Hematopoietic multipotent progenitor cell treated with erythropoietin and hydrocortisone succinate and interleukin-3 and kit ligand, for 17 days (in vitro differentiated cells): Measurements from ENCODE around the gene BMP8A.
"Not testable (repeated sequence)": the region's sequence is repeated elsewhere in the genome, so short reads cannot be mapped to it uniquely, and the experiment has no call there.

Experiments
- DNase-seq: peaks from one replicate; pipeline ENCODE4 v3.0.0-alpha.2; 2015; ENCODE audit warnings: low spot score

BMP8A gene

GRCh38 chr1:39483276-39483675 is 8.2 kb upstream of the BMP8A start:
- DNase-seq, result no peak

- DNase-seq, result no peak
Measured at GRCh38 chr1:39484564-39484963, 6.9 kb upstream of the BMP8A start.

- no peak for DNase-seq
Measured at GRCh38 chr1:39485046-39485803, 6.2 kb upstream of the BMP8A start.

- DNase-seq, result no peak
Measured at GRCh38 chr1:39488012-39488545, 3.4 kb upstream of the BMP8A start.

GRCh38 chr1:39488793-39489566 is 2.5 kb upstream of the BMP8A start:
- DNase-seq, result no peak

- DNase-seq, result no peak
Measured at GRCh38 chr1:39489567-39490239, 1.7 kb upstream of the BMP8A start.

- no peak for DNase-seq
Measured at GRCh38 chr1:39490596-39491145, 765 bp upstream of the BMP8A start.

GRCh38 chr1:39492118-39493042 is 944 bp downstream of the BMP8A start:
- not testable (repeated sequence) for DNase-seq

GRCh38 chr1:39493043-39493810 is 1.8 kb downstream of the BMP8A start:
- DNase-seq, result not testable (repeated sequence)

GRCh38 chr1:39494671-39495410 is 3.4 kb downstream of the BMP8A start:
- DNase-seq, result no peak

GRCh38 chr1:39496520-39496919 is 5.1 kb downstream of the BMP8A start:
- not testable (repeated sequence) for DNase-seq

- DNase-seq, result no peak
Measured at GRCh38 chr1:39497585-39497984, 6.1 kb downstream of the BMP8A start.

- not testable (repeated sequence) for DNase-seq
Measured at GRCh38 chr1:39498096-39498710, 6.8 kb downstream of the BMP8A start.

GRCh38 chr1:39498821-39499220 is 7.4 kb downstream of the BMP8A start:
- not testable (repeated sequence) for DNase-seq

GRCh38 chr1:39499668-39500067 is 8.2 kb downstream of the BMP8A start:
- DNase-seq, result no peak

- no peak for DNase-seq
Measured at GRCh38 chr1:39500862-39501389, 9.5 kb downstream of the BMP8A start.

- no peak for DNase-seq
Measured at GRCh38 chr1:39501666-39502065, 10.2 kb downstream of the BMP8A start.

GRCh38 chr1:39504436-39504835 is 13.0 kb downstream of the BMP8A start:
- not testable (repeated sequence) for DNase-seq

- DNase-seq, result no peak
Measured at GRCh38 chr1:39505289-39505688, 13.9 kb downstream of the BMP8A start.
